Measurements from ENCODE around the gene KLK13.

KLK13 gene

DNA sequence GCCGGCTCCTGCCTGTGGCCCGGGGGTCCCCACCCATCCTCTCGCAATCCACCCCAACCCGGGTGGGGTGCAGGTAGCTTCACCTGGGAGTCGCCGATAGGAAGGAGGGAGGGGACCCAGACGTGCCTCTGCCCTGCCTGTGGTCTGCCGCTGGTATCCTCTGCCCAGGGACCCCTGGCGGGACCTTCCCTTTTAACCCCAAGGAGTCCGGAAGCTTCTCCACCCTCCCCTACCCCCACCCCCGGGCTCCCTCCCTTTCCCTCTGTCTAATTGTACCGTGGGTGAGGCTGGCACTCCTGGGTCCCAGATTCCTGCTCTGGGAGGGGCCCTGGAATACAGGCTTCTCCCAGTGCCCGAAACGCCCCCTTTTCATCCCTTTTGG is 45.4 kb downstream of the KLK13 start, which contains the start of gene KLK10:
KLK10 (minus strand) TSS at position 166 of the 382 bp plus-strand sequence. CDS start 579 bp downstream, outside the sequence.
- no peak for DNase-seq (ENCODE audit: low read depth)

DNA sequence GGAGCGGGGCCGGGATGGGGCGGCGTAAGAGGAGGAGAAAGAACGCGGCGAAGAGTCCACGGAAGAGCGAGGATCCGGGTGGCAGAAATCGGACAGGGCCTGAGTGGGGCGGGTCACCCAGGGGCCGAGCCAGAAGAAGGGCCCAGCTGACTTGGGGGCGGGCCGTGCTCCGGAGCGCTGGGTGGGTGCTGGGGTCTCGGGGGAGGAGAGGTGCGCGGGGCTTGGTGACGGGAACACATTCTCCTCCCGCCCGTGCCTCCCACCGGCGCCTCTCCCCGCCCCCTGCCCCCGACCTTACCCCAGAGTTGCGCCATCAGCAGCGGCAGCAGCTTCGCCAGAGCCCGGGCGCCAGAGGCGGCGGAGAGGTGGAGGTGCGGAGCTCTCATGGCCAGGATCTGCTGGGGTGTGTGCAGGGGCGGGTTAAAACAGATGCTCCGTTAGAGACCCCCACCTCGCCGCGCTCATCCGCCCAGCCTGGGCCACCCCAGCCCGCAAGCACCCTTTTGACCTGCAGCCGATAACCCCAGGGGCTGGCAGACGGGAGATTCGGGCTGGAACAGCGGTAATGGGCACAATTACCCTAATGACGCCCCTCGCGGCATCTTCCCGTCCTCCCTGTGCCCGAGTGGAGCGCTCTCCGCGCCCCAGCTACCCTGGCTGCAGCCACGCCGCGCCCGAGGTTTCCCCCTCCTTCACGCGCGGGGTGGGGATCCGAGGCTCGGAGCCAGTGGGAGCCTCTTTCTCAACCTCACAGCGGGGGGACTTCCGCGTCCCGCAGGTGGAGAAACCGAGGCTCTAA is 45.9 kb downstream of the KLK13 start:
- DNase-seq (ENCODE audit: low read depth): no peak

DNA sequence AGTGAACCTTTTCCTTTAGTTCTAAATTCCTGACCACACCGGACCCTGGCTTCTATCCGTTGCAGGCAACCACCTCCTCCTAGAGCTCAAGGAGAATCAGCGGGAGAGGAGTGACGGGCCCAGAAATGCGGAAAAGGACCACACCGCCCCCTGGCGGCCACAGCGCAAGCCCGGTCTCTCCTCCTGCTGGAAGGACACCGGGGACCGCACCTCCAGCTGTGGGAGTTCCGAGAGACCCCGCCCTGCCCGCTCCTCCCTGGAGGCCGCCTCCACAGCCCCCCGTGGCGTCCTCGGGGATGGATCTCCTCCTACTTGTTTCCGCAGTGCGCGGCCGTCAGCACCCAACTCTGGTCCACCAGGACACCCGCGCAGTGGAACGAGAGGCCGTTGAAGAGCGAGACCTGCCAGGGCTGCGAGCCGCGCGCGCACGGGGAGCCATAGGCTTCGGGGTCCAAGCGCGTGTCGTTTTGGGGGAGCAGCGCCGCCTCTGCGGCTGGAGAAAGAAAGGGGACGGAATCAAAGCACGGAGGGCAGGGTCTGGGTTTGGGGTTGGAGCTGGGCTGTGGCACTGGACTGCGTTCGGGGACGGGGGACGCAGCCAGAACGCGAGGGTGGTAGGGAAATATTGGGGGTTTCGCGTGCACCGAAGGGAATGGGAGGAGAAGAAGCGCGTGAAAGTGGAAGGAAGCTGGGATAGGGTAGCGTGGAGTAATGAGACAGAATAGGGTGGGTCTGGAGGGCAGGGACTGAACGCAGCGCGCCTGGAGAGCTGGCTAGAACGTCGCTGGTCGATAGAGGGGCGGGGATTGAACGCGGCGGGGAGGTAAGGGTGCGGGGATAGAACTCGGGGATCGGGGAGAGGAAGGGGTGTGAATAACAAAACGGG is 47.9 kb downstream of the KLK13 start:
- peak; percentile 49 for DNase-seq (ENCODE audit: low read depth)

DNA sequence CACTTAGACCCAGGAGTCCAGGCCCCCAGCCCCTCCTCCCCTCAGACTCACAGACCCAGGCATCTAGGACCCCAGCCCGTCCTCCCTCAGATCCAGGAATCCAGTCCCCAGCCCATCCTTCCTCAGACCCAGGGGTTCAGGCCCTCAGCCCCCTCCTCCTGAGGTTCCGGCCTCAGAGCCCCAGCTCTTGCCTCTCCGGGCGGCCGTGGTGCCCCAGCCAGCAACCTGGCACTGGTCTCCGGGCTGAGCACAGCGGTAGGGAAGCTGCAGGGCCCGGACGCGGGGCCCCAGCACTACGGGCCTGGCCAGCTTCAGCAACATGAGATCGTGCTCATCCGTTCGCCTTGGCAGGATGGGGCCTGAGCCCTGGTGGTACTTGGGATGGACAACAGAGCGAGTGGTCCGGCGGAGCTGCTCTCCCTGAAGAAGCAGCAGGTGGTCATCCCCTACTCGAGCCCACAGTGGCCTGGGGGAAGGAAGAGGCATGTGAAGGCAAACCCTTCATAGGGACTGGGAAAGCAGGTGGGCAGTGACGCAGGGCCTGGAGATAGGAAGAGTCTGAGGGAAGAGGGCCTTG is 49.1 kb downstream of the KLK13 start:
- no peak for DNase-seq (ENCODE audit: low read depth)

DNA sequence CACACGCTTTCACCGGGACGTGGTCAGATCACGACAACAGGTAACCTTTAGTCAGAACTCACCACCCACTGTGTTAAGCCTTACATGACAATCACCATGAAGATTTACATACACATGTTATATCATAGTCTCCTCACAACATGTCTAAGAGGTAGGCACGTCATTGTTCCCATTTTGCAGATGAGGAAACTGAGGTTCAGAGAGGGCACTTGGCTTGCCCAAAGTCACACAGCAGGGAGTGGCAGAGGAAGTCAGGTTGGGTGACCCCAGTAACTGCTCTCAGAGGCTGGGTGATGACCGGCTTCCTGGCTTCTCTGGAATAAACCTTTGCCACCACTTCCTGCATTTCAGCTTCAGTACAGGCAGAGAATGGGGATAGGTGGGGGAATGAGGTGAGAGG is 50.6 kb downstream of the KLK13 start:
- no peak for DNase-seq (ENCODE audit: low read depth)

DNA sequence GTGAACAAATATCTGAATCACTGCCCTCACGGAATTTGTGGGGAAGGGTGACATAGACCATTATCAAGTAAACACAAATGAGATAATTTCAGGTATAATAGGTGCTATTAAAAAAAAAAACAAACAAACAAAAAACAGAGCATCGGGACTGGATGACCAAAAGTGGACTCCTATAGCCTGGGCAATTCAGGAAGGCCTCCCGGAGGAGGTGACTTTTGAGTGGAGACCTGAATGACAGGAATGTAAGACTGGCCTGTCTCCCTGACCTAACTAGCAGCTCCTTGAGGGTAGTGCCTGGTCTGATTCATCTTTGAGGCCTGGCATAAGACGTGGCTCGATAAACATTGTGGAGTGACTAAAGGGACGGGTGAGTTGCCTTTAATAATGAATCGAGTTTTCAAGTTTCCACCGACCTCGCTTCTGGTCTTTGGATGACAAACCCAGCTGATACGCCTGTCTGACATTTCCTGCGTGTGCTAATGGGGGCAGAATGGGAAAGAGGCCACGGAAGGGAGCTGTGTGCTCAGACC is 52.2 kb downstream of the KLK13 start:
- DNase-seq (ENCODE audit: low read depth): no peak

DNA sequence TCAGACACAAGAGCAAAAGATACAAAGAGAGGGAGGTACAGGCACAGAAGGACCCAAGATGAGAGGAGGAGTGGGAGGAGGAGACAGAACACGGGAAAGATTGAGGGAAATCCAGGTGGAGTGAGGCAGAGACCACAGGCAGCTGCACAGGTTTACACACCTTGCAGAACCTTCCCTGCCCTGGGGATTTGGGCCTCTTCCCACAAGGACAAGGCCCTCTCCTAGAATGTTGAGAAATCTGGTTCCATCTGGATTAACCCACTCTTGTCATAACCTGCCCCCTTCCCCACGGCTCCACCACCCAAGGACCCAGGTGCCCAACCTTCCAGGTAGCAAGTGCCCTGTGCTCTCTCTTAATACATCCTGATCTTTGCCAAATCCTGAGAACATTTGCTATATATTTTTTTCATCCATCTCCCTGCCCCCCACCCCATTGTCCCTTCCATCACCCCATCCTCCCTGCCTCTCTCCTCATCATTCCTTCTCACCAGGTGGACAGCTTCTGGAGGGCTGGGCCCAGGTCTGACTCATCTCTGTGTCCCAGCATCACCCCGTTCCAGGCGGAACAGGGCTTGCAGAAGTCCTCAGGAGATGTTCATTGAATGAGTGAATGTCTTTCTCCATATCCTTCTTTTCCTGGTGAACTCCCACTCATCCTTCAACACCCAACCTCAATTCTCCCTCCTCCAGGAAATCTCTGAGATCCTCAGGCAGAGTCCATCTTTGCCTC is 54.7 kb downstream of the KLK13 start:
- DNase-seq (ENCODE audit: low read depth): no peak

DNA sequence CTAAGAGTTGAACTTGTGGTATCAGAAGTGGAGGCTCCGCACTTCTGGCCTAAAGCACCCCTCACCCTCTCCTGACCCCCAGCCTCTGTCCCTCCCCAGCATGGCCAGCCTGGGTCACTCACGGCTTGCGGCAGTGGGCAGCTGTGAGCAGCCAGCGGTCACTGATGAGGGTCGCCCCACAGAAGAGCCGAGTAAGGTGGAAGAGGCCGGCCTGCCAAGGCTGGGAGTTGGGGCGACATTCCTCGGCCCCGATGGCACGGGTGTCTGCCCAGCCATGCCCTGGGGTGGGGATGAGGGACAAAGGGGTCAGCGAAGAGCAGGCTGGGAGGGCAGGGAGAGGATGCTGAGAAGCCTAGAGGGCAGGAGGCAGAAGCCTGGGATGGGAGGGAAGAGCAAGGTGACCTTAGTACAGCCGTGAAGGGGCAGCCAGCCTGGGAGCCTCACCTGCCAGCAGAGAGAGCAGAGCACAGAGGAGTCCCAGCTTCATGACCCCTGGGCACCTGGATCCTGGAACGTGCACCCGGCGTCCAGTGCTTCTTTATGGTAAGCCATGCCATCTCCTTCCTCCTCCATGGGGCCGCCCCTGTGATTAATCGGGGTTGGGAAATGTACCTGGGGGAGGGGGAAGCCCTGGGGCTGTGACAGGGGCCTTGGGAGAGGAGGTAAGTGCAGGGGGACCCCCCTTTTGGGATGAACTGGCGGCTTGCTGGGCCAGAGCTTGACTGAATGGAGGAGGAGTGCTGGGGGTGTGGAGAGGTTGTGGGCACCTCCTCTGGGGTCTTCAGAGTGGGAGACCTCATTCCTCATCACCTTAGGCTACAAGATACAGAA is 55.6 kb downstream of the KLK13 start:
- DNase-seq (ENCODE audit: low read depth): no peak

DNA sequence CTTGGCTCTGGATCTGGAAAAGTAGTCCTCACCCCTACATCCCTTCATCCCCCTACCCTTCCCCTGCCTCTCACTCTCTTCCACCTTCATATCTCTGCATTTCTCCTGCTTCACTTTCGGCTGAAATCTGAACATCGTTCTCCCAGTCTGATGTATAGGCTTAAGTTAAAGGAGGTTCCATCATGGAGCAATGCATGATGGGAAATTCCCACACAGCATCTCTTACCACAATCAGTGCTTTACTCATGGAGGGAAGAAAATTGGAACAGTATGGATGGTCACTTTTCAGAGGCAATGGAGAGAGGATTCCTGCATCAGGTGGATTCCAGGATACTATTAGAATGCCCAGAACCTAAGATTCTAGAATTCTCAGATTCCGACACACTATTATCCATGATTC is 57.4 kb downstream of the KLK13 start:
- DNase-seq (ENCODE audit: low read depth): no peak

DNA sequence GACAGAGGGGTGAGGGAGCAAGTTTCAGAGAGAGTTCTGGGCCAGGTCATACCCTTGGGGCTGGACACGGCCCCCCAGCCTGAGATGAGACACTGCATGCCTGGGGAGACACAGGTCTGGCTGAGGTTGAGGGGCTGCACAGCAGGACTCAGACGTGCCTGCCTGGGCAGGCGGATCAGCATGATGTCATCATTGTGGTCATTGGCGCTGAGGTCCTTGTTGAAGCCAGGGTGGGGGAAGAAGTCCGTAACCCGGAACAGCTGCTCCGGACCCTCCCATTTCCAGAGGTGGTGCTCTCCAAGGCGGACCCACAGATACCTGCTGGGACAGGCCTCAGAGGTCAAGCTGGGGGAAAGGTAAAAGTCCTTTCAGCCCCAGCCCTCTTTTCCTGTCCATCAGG is 58.5 kb downstream of the KLK13 start:
- DNase-seq (ENCODE audit: low read depth): no peak
